NB4 (cell line): ENCODE data around the gene NME7.

Experiments used
- CTCF ChIP-seq: IDR thresholded peaks from one replicate; pipeline ENCODE4 v1.5.1; 2012; ENCODE audit warnings: low read depth, low read length
- MAX ChIP-seq: IDR thresholded peaks from 2 replicates; pipeline ENCODE4 v1.6.1; 2011; ENCODE audit warnings: low read depth, low read length
- POLR2A ChIP-seq: IDR thresholded peaks from 2 replicates; pipeline ENCODE4 v1.6.1; 2011; ENCODE audit warnings: mild to moderate bottlenecking; ENCODE audit not compliant: insufficient read length; ENCODE audit errors: extremely low read depth

DNA sequence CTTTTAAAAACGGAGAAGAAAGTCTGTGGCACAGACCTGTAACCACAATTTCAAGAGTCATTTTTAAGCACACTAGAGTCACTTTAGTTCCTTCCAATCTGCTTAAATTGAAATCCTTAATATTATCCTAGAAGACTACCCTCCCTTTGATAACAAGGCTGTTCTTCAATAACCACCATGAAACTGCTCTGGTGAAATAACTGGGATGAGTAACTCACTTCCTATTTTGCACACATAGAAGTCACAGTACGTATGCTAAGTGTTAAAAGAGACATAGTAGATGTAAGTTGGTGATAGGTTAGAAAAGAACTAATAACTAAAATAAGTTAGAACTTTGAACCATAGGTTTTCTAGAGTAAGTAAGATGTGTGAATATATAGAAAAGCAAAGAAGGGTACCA, 107.8 kb downstream of the NME7 start:
- TF ChIP-seq CTCF (no peak), POLR2A (no peak), MAX (no peak)
